SU-DHL-6 (cell line): ENCODE measurements around the gene TMEM18.

Source experiments
- EZH2phosphoT487 ChIP-seq: fragments of 200-600 bp; sonication (generic), shearing (Covaris generic); conservative IDR thresholded peaks from 2 replicates; pipeline ENCODE4 v1.6.1; 2018; ENCODE audit warnings: mild to moderate bottlenecking, antibody characterized with exemption, low read length, moderate library complexity, mixed read lengths
- TF ChIP-seq, protein P1 (sequence below): fragments of 200-600 bp; sonication (generic); IDR thresholded peaks from one replicate; pipeline ENCODE4 v1.5.1; 2017; ENCODE audit warnings: antibody characterized with exemption, mild to moderate bottlenecking, low read length, moderate library complexity; ENCODE audit not compliant: insufficient read depth, poor library complexity, severe bottlenecking

GRCh38 chr2:663221-663620 lies 14.0 kb downstream of the TMEM18 start:
- no peak for TF ChIP-seq EZH2phosphoT487
- TF ChIP-seq, protein P1, sequence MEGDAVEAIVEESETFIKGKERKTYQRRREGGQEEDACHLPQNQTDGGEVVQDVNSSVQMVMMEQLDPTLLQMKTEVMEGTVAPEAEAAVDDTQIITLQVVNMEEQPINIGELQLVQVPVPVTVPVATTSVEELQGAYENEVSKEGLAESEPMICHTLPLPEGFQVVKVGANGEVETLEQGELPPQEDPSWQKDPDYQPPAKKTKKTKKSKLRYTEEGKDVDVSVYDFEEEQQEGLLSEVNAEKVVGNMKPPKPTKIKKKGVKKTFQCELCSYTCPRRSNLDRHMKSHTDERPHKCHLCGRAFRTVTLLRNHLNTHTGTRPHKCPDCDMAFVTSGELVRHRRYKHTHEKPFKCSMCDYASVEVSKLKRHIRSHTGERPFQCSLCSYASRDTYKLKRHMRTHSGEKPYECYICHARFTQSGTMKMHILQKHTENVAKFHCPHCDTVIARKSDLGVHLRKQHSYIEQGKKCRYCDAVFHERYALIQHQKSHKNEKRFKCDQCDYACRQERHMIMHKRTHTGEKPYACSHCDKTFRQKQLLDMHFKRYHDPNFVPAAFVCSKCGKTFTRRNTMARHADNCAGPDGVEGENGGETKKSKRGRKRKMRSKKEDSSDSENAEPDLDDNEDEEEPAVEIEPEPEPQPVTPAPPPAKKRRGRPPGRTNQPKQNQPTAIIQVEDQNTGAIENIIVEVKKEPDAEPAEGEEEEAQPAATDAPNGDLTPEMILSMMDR, result no peak
